ENCODE results near the gene RSAD1.

DNA sequence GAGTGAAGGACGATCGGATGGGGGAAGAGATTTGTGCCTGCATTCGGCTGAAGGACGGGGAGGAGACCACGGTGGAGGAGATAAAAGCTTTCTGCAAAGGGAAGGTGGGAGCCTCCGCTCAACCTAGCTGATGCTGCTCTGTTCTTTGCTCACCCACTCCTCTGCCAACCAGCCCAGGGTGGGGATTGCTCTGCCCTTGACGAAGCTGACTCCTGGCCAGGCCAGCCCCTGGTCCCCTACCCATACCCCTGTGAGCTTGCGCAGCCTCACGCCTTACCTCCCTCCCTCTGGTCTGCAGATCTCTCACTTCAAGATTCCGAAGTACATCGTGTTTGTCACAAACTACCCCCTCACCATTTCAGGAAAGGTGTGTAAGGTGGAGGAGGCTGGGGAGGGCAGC, 4.8 kb upstream of the RSAD1 start:
- TF ChIP-seq, protein P1, sequence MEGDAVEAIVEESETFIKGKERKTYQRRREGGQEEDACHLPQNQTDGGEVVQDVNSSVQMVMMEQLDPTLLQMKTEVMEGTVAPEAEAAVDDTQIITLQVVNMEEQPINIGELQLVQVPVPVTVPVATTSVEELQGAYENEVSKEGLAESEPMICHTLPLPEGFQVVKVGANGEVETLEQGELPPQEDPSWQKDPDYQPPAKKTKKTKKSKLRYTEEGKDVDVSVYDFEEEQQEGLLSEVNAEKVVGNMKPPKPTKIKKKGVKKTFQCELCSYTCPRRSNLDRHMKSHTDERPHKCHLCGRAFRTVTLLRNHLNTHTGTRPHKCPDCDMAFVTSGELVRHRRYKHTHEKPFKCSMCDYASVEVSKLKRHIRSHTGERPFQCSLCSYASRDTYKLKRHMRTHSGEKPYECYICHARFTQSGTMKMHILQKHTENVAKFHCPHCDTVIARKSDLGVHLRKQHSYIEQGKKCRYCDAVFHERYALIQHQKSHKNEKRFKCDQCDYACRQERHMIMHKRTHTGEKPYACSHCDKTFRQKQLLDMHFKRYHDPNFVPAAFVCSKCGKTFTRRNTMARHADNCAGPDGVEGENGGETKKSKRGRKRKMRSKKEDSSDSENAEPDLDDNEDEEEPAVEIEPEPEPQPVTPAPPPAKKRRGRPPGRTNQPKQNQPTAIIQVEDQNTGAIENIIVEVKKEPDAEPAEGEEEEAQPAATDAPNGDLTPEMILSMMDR (IDR thresholded peaks at IDR 0.05), result no peak
- no peak for TF ChIP-seq POLR2A (IDR thresholded peaks at IDR 0.05)
